ENCODE data around the gene RPTOR.

RPTOR gene

DNA sequence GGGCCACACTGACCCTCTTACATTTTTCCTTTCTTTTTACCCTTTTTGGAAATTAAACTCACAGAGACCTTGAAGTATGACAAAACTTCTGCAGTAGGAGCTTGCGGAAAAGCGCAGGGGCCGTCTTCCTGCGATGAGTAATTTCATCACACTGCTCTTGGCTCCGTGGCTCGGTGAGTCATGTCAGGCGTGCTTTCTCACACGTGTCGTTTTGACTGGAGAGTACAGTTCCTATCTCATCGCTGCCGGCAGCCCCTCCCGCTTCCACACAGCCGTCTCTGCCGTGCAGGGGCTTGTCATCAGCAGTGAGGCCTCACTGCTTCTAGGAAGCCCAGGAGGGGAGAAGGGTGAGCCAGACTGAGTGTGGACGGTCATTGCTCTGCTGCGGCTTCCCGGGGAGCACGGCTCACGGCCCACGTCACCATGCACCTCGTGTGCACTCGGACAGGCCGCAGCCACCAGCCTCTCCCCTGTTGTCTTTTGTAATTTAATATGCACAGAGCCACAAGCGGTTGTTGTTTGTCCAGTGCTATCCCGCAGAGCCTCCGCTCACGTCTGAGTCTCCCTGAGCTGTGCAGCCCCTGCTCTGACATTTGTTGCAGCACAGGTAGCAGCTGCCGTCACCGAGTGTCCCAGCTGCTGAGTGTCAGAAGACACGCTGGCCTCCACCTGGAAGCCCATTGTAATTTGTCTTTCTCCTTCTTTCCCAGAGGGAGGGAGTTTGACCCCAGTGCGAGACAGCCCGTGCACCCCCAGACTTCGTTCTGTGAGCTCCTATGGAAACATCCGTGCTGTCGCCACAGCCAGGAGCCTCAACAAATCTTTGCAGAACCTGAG is 347.6 kb downstream of the RPTOR start:
- DNase-seq (ENCODE audit: low read depth in 2 of 2) = peak; percentile 95

DNA sequence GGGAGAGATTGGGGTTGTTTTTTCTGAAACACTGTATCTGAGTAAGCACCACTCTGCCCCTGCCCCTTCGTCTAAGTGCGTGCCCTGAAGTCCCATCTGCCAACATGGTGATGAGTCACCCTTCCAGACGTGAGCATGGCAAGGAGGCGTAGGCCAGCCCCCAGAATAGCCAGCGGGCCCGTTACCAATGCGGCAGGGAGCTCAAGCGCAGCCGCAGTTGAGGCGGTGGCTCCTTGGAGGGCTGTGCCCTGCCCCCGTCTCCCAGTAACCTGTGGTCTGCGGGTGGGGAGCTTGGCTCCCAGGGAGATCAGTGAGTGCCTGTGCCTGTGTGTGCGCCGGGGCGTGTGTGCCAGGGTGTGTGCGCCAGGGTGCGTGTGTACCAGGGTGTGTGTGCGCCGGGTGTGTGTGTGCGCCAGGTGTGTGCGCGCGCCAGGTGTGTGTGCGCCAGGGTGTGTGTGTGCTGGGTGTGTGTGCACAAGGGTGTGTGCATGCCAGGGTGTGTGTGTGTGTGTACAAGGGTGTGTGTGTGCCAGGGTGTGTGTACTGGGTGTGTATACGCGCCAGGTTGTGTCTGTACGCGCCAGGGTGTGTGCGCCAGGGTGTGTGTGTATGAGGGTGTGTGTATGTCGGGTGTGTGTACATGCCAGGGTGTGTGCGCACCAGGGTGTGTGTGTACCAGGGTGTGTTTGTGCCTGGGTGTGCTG is 348.4 kb downstream of the RPTOR start:
- no peak for DNase-seq (ENCODE audit: low read depth in 2 of 2)

DNA sequence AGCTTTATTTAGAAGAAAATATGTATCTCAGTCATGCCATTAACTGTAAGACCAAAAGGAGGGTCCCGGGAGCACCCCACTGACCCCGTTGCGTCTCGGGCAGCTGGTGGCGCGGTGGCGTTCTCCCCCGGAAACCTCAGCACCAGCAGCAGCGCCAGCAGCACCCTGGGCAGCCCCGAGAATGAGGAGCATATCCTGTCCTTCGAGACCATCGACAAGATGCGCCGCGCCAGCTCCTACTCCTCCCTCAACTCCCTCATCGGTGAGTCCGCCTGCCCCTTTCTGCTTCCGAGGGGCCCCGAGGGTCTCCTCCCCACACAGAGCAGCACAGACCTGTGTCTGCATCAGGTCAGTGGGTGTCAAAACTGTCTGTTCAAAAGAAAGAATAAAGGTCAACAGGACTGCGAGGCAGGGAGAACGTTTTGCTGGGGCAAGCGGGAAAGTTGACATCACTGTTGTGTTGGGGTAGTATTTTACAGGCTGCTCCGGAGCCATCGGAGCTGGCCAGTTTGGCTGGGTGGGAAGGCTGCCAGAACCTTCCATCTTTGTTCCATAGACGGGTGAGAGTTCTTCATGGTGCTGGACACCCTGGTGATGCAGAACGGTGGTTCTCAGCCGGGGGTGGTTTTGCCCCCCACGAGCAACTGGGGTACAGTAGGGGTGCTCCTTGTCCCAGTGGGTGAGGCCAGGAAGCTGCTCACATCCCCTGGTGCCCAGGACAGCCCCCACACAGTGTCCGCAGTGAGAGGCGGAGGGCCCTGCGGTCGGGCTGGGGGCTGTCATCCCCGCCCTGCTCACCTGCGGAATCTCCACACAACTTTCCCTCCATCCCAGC is 349.2 kb downstream of the RPTOR start:
- no peak for DNase-seq (ENCODE audit: low read depth in 2 of 2)

- DNase-seq (ENCODE audit: low read depth in 2 of 2) = no peak
These were observed 349.7 kb downstream of the RPTOR start for GRCh38 chr17:80894439-80894721.

- DNase-seq (ENCODE audit: low read depth in 2 of 2) = no peak
These were observed 350.1 kb downstream of the RPTOR start for GRCh38 chr17:80894726-80895125.

GRCh38 chr17:80895366-80895765 is 350.7 kb downstream of the RPTOR start:
- no peak for DNase-seq (ENCODE audit: low read depth in 2 of 2)

DNA sequence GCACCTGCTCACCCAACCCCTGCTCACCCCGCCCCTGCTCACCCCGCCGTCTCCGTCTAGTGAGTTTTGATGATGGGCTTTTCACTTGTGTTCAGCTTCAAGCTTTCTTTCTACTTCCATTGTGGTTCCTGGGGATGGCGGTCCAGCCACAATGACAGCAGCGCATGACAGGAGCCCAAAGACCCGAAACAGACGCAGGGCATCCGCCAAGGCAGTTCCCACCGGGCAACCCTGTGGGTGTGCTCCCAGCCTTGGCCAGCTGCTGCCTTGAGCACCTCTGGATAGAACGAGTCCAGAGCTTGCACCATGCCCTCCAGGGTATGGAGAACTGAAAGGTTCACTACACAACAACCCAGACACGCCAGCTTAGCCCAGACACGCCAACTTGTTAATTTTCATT is 354.1 kb downstream of the RPTOR start:
- DNase-seq (ENCODE audit: low read depth in 2 of 2) = no peak

GRCh38 chr17:80899402-80900268 is 355.0 kb downstream of the RPTOR start:
- DNase-seq (ENCODE audit: low read depth in 2 of 2) = no peak

- DNase-seq (ENCODE audit: low read depth in 2 of 2) = no peak
These were observed 356.7 kb downstream of the RPTOR start for GRCh38 chr17:80901319-80901718.

DNA sequence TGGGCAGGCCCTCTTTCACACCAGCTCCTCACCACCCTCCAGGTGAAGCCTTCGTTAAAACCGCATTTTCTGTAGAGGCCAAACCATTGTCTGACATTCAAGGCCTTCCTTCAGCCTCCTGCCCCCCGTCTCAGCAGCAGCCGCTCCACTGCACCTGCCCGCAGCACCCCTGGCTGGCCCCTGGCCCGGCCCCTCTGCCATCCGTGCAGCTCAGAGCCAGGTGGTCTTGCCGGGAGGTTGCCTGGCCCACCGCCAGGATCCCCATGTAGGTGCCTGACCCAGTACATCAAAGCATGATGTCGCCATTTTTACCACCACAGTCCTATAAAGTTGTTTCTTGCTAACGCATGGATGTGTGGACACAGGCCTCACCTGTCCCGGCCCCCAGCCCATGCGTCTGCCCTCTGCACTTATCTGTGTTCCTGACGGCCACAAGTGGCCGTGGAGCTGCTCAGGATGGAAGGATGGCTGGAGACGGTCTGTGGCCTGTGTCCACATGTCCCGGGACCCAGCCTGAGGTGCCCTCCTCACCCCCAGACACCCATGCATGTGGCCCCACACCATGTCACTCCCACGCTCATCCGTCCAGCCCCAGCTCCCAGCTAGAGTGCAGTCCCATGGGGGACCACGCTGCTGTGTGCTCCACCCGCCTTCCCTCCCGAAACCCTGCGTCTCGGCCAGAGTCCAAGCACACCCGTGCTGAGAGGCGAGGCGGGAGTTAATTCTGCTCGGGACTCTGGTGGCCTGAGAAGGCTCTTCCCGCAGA is 357.7 kb downstream of the RPTOR start:
- no peak for DNase-seq (ENCODE audit: low read depth in 2 of 2)

GRCh38 chr17:80902963-80903611 is 358.4 kb downstream of the RPTOR start:
- DNase-seq (ENCODE audit: low read depth in 2 of 2) = no peak

DNA sequence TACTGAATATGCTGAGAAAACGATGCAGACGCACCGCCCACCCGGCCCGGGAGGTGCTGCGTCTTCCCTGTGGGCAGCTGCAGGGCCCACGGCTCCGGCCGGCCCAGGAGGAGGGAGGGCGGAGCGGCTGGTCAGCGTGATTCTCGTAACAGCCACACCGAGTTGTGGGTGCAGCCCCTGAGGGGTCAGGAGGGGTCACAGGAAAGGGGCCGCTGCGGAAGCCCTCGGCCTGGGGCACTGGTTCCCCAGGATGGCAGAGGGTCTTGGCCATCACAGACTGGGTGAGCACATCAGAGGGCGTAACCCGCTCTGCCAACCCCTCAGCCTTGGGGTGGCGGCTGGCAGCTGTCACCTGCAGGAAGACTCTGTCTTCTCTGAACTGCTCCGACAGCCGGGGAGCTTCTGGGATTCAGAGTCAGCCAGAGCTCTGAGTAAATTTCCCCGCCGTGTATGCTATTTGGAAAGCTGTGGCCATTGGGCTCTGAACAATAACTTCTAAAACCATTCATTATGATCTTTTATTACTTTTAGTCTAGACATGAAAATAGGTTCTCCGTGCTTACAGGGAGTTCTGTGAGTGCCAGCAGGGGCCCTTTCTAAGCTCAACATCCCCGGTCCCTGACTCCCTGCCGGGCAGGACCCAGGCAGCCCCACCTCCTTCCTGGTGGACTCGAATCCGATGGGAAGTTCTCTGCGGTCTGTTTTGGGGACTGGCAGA is 359.6 kb downstream of the RPTOR start:
- DNase-seq (ENCODE audit: low read depth in 2 of 2) = no peak

- DNase-seq (ENCODE audit: low read depth in 2 of 2) = no peak
These were observed 361.1 kb downstream of the RPTOR start for GRCh38 chr17:80905586-80906230.

GRCh38 chr17:80906364-80907259 is 362.0 kb downstream of the RPTOR start:
- DNase-seq (ENCODE audit: low read depth in 2 of 2) = no peak

- DNase-seq (ENCODE audit: low read depth in 2 of 2) = no peak
These were observed 362.6 kb downstream of the RPTOR start for GRCh38 chr17:80907281-80907680.

DNA sequence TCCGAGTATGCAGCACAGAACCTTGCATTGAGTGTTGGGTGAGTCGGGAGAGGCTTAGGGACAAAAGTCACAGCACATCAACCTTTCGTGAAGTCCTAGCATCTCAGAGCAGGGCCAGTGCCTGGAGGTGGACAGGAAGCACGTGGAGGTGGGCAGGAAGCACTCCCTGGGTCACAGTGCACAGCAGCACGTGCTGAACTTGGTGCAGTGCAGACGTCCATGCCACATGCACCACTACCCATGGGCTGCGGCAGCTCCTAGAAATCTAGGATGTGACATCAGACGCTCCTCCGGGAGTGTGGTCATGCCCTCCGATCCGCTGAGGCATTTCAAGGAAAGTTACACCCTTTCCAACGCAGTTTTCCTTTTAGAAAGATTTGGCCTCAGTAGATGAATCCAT is 363.6 kb downstream of the RPTOR start:
- no peak for DNase-seq (ENCODE audit: low read depth in 2 of 2)

DNA sequence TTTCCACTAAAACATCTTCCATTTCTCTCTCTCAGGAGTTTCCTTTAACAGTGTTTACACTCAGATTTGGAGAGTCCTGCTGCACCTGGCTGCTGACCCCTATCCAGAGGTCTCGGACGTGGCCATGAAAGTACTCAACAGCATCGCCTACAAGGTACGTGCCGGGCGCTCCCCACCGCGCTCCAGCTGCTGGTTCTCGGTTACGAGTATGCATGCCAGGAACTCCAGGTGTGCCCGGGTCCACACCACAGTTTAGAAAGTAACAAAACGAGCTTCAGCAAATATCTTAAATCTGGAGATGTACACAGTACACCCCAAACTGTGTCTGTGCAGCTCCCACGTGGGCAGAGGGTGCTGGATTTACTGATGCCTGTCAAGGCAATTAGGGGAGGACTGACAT is 364.1 kb downstream of the RPTOR start:
- no peak for DNase-seq (ENCODE audit: low read depth in 2 of 2)

- DNase-seq (ENCODE audit: low read depth in 2 of 2) = no peak
These were observed 365.0 kb downstream of the RPTOR start for GRCh38 chr17:80909635-80910034.

All from fibroblast of skin of left biceps (primary cell).